22Rv1 (cell line): ENCODE measurements around the gene APH1A.

Source experiments
- ZFX ChIP-seq: fragments of 450-650 bp; IDR thresholded peaks from 2 replicates; pipeline ENCODE4 v1.6.1; 2017; ENCODE audit warnings: antibody characterized with exemption, borderline replicate concordance
- TF ChIP-seq, protein P1 (sequence below): fragments of 450-650 bp; IDR thresholded peaks from 2 replicates; pipeline ENCODE4 v1.5.1; 2017; ENCODE audit warnings: mild to moderate bottlenecking

DNA sequence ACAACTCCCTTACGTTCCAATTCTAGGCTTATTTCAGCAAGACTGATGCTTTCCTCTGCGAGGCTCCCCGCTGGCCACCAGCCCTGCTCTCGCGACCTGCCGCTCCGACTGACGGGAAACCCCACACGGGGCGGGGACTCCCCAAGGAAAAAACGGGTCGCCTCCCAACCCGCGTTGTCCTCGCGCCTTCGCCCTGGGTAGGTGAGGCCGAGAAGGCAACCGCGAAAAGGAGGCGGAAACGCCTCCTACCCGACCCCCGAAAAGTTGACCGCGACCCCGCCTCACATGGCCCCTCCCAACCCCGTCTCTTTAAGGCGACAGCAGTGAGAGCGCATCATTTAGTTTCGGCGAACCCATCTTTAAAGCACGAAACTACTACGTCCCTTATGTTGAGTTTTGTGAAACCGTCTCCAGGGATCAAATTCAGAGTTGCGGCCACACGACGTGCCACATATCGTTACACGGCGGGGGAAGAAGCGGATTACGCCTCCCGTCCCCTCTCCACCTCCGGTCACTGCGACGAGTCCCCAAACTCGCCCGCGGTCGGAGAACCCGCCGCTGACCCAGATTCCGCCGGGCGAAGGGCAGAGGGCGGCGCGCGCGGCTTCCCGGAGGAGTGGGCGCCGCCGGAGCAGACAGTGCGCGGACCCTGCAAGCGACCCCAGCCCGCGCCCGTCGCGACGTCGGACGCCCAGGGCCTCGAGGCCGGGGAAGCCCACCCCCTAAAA is 34.1 kb downstream of the APH1A start:
- TF ChIP-seq, protein P1, sequence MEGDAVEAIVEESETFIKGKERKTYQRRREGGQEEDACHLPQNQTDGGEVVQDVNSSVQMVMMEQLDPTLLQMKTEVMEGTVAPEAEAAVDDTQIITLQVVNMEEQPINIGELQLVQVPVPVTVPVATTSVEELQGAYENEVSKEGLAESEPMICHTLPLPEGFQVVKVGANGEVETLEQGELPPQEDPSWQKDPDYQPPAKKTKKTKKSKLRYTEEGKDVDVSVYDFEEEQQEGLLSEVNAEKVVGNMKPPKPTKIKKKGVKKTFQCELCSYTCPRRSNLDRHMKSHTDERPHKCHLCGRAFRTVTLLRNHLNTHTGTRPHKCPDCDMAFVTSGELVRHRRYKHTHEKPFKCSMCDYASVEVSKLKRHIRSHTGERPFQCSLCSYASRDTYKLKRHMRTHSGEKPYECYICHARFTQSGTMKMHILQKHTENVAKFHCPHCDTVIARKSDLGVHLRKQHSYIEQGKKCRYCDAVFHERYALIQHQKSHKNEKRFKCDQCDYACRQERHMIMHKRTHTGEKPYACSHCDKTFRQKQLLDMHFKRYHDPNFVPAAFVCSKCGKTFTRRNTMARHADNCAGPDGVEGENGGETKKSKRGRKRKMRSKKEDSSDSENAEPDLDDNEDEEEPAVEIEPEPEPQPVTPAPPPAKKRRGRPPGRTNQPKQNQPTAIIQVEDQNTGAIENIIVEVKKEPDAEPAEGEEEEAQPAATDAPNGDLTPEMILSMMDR: no peak; the same call in 1 of the 2 replicates
- TF ChIP-seq ZFX: no peak
